Right atrium auricular region (tissue), 2 donors: ENCODE data around the gene CUX1. TPM values are rescaled to one million over a fixed set of nuclear protein-coding genes. Genes with fewer than 3 reads are reported as not detected.
A peak's percentile ranks its signal among the peaks of the same experiment; 100 is the strongest.
"Not testable (repeated sequence)": the region's sequence is repeated elsewhere in the genome, so short reads cannot be mapped to it uniquely, and the experiment has no call there.

Experiments
- DNase-seq: peaks from one replicate; pipeline ENCODE4 v3.0.0-alpha.2; 2019; ENCODE audit warnings: low spot score
- H3K27ac ChIP-seq, 2 donors: fragments of 200-600 bp; sonication (generic); 1 replicate in 1 of 2; 2 replicates in 1 of 2; pipeline ENCODE4 v1.5.1; 2016 to 2019
- H3K27me3 ChIP-seq, 2 donors: fragments of 200-600 bp; sonication (generic); one replicate each; pipeline versions ENCODE4 v1.5.1 to v1.6.0; 2017 to 2019
- H3K36me3 ChIP-seq: fragments of 200-600 bp; sonication (generic); one replicate; pipeline ENCODE4 v1.5.1; 2016
- H3K4me1 ChIP-seq, 2 donors: fragments of 200-600 bp; sonication (generic); one replicate each; pipeline versions ENCODE4 v1.5.1 to v1.6.0; 2017 to 2019
- H3K4me3 ChIP-seq, 2 donors: fragments of 200-600 bp; sonication (generic); 1 replicate in 1 of 2; 2 replicates in 1 of 2; pipeline ENCODE4 v1.5.1; 2017 to 2019; ENCODE audit warnings: mild to moderate bottlenecking in 1 of 2, moderate library complexity in 1 of 2
- H3K9me3 ChIP-seq, 2 donors: fragments of 200-600 bp; sonication (generic); one replicate each; pipeline ENCODE4 v1.5.1; 2019
- total RNA-seq, 2 donors: library from RNA; depleted of rRNA; stranded (reverse); fragments of >200 nt; gene quantifications; one replicate each; pipeline ENCODE4 v1.1.0, GENCODE V29; 2016
- TF ChIP-seq, protein P1 (sequence below), 2 donors: fragments of 200-600 bp; sonication (generic); IDR thresholded peaks; one replicate each; pipeline ENCODE4 v1.5.1; 2019; ENCODE audit warnings: antibody characterized with exemption in 2 of 2

CUX1 gene
- total RNA-seq, 2 donors from 2014 or later = 71.1 to 94.4 TPM

- Histone ChIP-seq H3K27me3 (no peaks in the 10 kb centered on the region), H3K4me3 (no peak overlapping the region), H3K27ac (no peak overlapping the region), H3K9me3 (no peaks in the 10 kb centered on the region), H3K36me3 (peaks cover 7% of the 10 kb centered on the region), H3K4me1 (peaks cover 0 to under 1% of the 10 kb centered on the region in 2 donors)
- TF ChIP-seq, protein P1, sequence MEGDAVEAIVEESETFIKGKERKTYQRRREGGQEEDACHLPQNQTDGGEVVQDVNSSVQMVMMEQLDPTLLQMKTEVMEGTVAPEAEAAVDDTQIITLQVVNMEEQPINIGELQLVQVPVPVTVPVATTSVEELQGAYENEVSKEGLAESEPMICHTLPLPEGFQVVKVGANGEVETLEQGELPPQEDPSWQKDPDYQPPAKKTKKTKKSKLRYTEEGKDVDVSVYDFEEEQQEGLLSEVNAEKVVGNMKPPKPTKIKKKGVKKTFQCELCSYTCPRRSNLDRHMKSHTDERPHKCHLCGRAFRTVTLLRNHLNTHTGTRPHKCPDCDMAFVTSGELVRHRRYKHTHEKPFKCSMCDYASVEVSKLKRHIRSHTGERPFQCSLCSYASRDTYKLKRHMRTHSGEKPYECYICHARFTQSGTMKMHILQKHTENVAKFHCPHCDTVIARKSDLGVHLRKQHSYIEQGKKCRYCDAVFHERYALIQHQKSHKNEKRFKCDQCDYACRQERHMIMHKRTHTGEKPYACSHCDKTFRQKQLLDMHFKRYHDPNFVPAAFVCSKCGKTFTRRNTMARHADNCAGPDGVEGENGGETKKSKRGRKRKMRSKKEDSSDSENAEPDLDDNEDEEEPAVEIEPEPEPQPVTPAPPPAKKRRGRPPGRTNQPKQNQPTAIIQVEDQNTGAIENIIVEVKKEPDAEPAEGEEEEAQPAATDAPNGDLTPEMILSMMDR (IDR thresholded peaks at IDR 0.05) = no peak
- no peak for DNase-seq
Measured at GRCh38 chr7:102029616-102030015, 212.2 kb downstream of the CUX1 start.

DNA sequence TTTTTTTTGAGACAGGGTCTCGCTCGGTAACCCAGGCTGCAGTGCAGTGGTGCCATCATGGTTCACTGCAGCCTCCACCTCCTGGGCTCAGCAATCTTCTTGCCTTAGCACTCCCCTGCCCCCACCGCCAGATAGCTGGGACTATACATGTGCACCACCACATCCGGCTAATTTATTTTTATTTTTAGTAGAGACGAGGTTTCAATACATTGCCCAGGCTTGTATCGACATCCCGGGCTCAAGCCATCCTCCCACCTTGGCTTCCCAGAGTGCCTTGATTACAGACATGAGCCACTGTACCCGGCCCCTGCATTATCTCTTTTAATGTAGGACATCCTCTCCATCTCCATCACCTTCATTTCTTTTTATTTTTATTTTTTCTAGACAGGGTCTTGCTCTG, 213.3 kb downstream of the CUX1 start:
- DNase-seq = no peak
- no peak overlapping the region for H3K27ac ChIP-seq
- H3K9me3 ChIP-seq = no peaks in the 10 kb centered on the region
- H3K4me1 ChIP-seq = no peaks in the 10 kb centered on the region
- no peak overlapping the region for H3K4me3 ChIP-seq
- H3K27me3 ChIP-seq = no peaks in the 10 kb centered on the region
- TF ChIP-seq, protein P1 (IDR thresholded peaks at IDR 0.05) = no peak
- H3K36me3 ChIP-seq = peaks cover 7% of the 10 kb centered on the region

DNA sequence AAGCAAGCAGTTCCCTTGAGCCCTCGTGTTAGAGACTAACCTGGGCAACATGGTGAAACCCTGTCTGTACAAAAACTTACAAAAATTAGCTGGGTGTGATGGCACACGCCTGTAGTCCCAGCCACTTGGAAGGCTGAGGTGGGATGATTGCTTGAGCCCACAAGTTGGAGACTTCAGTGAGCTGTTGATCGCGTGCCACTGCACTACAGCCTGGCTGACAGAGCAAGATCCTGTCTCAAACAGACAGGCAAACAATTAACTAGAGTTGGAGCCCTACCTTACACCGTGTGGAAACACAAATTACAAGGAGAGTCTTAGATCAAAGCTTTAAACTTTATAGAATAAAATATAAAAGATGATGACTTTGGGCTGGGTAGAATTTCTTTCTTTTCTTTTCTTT, 219.5 kb downstream of the CUX1 start:
- H3K27ac ChIP-seq = peak overlapping the region; percentile 31 to 39
- no peak for DNase-seq

GRCh38 chr7:102039706-102040105, 222.3 kb downstream of the CUX1 start:
- peaks cover 0 to 30% of the 10 kb centered on the region in 2 donors for H3K4me1 ChIP-seq
- DNase-seq = no peak
- H3K36me3 ChIP-seq = no peaks in the 10 kb centered on the region
- no peaks in the 10 kb centered on the region for H3K27me3 ChIP-seq
- peak overlapping the region; percentile 70 to 85 for H3K27ac ChIP-seq
- no peak overlapping the region for H3K4me3 ChIP-seq
- TF ChIP-seq, protein P1 (IDR thresholded peaks at IDR 0.05) = no peak
- H3K9me3 ChIP-seq = no peaks in the 10 kb centered on the region

More for the DNA sequence above, 219.5 kb downstream of the CUX1 start:
- Histone ChIP-seq H3K27me3 (no peaks in the 10 kb centered on the region), H3K36me3 (no peaks in the 10 kb centered on the region), H3K4me3 (no peak overlapping the region), H3K4me1 (peaks cover 0 to 19% of the 10 kb centered on the region in 2 donors), H3K9me3 (no peaks in the 10 kb centered on the region)
- TF ChIP-seq, protein P1 (IDR thresholded peaks at IDR 0.05) = no peak

DNA sequence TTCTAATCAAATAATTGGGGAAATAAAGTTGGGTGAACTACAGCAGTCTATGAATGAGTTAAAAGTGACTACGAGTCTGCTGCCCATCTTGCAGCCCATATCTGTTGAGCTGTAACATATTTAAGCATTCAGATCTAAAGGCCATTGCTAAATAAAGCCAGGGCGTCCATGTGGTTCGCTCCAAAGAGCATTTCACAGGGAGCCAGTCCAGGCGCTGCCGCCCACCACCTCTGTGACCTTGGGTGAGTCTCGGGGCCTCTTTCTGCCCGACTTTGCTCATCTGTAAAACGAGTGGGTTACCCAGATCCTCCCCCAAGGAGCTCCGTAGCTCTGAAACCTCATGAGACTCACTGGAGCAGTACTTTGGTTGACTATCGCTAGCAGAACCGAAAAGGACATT, 223.1 kb downstream of the CUX1 start:
- H3K9me3 ChIP-seq = no peaks in the 10 kb centered on the region
- H3K4me1 ChIP-seq = peaks cover 0 to 38% of the 10 kb centered on the region in 2 donors
- DNase-seq = no peak
- H3K27ac ChIP-seq = peak overlapping the region; percentile 70 to 85
- TF ChIP-seq, protein P1 (IDR thresholded peaks at IDR 0.05) = no peak
- H3K36me3 ChIP-seq = no peaks in the 10 kb centered on the region
- H3K27me3 ChIP-seq = no peaks in the 10 kb centered on the region
- H3K4me3 ChIP-seq = no peak overlapping the region

DNA sequence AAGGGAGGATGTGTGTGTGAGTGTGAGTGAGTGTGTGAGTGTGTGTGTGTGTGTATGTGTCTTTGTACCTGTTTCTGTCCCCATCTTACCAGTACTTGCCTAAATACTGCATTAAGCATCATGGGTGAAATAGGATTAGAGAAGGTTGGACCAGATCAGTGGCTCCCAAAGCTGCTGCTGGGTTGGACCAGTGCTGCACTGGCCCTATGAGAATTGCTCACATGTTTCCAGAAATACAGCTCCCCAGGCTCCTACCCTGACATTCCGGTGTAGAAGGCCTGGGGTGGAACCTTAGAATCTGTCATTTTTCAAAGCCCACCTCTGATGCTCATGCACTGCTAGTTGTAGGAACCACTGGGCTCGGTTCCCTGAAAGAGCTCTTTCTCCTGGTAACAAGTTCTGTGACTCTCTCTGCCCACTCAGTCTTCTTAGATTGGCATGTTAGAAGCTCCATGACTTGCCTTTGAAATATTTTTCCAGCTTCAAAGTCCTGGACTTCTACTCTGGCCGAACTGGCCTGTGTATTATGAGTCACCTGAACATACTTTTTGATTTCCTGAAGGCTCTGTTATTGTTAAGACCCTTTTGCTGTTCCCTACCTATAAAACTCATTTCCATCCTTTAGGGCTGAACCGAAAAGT, 224.7 kb downstream of the CUX1 start:
- peaks cover 0 to 49% of the 10 kb centered on the region in 2 donors for H3K4me1 ChIP-seq
- TF ChIP-seq, protein P1 (IDR thresholded peaks at IDR 0.05) = no peak
- no peaks in the 10 kb centered on the region for H3K9me3 ChIP-seq
- no peak overlapping the region for H3K4me3 ChIP-seq
- H3K27ac ChIP-seq = peak overlapping the region; percentile 55 to 85
- no peak for DNase-seq
- no peaks in the 10 kb centered on the region for H3K27me3 ChIP-seq
- no peaks in the 10 kb centered on the region for H3K36me3 ChIP-seq

- DNase-seq, H3K36me3 ChIP-seq, H3K9me3 ChIP-seq, H3K4me3 ChIP-seq, H3K27me3 ChIP-seq: not testable (repeated sequence)
- peaks cover 0 to 49% of the 10 kb centered on the region in 2 donors for H3K4me1 ChIP-seq
- H3K27ac ChIP-seq = peak overlapping the region; percentile 55 to 85
Measured at GRCh38 chr7:102042796-102043195, 225.4 kb downstream of the CUX1 start.
